ENCODE measurements around the gene CACNB1.

CACNB1 gene

DNA sequence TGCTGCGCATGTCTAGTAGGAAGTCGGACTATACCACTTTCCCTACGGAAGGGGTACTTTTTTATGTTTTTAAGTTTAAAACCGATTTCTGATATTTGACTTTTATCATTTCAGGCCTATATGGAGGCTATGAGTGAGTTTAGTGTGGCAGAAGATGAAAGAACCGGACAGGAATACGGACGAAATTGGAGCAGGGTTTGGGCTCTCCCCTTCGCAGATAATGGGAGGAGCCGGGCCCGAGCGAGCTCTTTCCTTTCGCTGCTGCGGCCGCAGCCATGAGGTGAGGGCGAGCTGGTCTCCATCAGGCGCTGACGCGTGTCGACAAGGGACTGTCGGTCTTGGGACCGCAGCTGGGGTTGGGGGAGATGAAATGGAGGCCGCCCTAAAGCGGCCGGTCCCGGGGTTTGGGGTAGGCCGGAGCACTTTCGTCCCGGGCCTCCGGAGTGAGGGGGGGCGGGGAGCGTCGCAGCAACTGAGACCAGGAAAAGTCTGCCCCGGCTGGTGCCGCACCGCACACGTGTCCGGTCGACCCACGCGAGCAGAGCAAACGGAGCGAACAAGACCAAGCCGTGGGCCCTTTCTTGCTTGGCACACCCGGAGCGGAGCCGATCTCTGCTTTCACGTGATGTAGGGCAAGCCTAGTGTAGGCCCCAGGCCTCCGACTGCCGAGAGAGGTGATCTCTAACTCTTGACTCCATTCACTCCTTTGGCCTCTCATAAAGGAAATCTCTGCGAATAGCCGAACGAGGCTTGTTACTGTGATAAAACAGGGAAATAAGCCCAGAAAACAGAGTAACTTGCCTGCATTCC, 2.8 kb upstream of the CACNB1 start, which contains the start of gene RPL19:
RPL19 (plus strand) TSS at position 214 of the 810 bp plus-strand sequence; CDS start at position 276, 62 bp downstream.
- DNase-seq, result peak; percentile 79

DNA sequence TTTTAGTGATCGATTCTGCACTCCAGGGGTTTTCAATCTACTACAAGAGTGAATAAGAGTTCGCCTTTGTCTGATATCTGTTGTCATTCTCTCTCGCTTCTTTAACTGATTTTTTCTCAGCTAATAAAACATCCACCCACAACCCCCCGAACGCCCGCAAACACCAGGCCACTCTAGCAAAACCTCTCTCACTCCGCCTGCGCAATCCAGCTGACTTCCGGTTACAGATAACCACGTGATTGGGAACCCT, 2.3 kb upstream of the CACNB1 start:
- peak; percentile 83 for DNase-seq

DNA sequence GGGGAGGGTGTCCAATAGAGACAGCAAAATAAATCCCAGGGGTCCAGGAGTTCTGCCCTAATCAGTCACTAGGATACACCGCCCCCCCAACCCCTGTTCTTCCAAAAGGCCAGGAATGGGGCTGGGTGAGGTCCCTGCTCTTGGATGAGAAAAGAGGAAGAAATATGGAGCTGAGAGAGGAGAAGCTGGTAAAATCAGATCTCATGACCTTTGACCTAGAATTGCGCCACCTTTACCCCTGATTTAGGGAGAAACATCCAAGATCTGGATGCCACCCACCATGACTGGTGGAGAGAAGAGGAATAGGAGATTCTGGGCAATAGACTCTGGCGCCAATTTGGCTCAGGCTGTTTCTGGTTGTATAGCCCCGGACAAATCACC, 707 bp upstream of the CACNB1 start:
- DNase-seq, result no peak

DNA sequence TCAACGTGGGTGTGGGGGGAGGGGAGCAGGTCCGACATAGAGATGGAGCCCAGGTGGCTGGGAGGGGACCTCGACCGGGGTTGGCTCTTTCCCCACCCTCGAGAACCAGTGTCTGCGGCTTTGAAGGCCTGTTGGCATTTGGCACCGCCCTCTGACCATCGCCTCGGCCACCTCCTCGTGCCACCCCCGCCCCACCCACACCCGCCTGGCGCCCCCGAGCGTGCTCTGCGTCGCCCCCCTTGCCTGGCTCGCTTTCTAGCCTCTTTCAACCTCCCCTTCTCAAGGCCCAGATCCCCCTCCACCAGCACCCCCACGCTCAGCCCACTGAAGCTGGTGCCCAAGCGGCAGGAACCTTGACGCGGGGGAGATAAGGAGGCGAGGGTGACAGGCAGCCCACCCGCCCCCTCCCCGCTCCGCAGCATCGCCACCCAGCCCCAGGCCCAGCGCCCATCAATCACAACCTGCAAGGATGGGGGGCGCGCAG, 619 bp downstream of the CACNB1 start:
- peak; percentile 30 for DNase-seq

DNA sequence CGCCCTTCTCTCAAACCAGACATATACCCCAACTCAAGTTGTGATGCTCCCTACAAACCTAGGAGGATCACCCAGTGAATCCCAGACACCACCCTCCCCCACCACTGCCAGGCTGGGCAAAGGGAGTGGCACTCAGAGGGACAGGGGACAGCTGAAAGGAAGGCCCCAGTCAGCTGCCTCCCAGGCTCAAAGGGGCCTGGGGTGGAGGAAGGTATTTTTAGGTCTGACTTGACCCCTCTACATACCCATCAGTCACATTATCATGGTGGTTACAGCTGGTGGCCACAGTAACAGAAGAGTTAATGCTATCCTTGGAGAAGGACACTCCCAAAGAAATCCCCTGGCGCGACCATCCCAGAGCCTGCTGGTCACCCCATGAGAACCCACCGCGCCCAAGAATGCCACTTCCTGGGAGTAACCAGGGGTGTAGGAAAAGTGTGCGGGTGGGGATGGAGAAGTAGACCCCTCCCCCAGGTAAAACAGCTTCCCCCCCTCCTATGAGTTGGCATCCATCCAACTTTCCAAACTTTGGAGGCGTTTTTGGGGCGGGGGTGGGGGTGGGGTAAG, 1.1 kb downstream of the CACNB1 start:
- no peak for DNase-seq

DNA sequence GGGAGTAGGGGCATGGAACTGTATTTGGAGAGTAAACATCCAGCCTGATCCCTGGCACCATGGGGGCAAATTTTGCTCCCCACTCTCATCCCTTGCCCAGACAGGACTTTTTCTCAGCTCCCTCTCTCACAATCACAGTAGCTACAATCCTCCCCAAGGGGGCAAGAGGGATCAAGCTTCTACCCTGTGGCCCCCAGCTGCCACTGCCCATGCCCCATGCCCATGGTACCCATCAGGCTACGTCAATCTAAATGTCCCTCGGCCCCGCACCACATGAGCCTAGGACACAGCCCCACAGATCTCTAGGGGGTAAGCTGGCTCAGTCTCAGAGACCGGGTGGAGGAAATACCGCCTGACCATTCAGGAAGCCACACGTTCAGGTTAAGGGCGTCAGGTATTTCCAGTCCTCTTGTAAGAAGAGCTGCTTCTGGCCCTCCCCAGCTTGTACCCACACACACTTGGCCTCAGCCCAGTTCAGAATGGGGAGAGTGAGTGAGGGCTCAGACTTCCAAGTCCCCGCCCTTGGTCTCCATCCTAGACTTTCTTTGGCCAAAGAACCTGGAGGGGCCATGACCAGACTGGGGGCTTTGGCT, 1.8 kb downstream of the CACNB1 start:
- DNase-seq, result no peak

GRCh38 chr17:39194985-39195524, 2.4 kb downstream of the CACNB1 start:
- DNase-seq, result no peak

DNA sequence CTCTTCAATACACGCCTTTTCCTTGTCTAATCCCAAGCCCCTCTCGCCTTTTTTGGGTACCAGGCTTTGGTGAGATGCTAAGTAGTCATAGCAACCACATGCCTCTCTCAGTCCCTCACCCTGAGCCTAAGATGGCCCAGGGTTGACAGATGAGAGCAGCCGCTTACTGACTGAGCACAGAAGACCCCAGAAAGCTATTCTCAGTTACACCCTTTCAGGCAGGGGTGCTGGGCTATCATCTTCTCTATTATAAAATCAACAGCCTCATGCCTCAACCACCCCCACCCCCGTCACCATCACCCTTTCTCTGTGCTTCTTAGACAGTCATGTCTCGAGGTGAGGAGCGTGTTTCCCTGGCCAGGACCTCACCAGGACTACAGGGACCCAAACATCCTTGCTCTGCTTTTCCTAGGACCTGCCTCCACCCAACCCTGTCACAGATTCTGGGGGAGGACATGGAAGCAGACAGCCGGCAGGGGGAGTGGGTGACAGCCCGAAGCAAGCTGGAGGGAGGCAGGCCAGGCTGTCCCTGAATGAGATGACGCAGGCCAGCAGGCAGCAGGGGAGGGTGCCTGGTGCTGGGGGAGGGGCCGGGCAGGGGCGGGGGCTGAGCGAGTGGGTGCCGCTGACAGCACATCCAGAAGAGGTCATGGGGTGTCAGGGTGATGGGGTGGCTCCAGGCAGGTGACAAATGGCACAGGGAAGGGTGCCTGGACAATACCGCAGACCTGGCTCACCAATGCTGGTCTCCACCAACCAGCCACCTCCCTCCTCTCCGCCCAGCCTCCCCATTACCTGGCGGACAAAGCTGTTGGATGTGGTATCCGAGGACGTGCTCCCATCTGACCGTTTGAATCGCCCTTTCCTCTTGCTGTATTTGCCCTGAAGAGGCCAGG, 3.1 kb downstream of the CACNB1 start:
- DNase-seq, result no peak

GRCh38 chr17:39193346-39193745, 4.1 kb downstream of the CACNB1 start:
- no peak for DNase-seq

DNA sequence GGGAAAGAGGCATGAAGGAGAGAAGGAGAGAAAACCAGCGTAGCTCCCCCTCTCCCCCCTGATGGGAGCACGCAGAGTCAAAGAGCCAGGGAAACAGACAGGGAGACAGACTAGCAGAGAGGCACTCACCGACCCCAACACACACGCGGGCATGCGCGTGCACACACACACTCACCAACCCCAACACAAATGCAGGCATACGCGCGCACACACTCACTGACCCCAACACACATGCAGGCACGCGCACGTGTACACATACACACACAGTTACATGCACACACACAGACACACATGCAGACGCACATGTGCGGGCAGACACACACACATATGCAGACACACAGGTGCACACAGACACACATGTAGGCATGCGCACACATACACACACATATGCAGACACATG, 4.6 kb downstream of the CACNB1 start:
- no peak for DNase-seq

- DNase-seq, result no peak
These were observed 5.5 kb downstream of the CACNB1 start for GRCh38 chr17:39191750-39192510.

- no peak for DNase-seq
These were observed 10.2 kb downstream of the CACNB1 start for GRCh38 chr17:39187152-39187830.

- DNase-seq, result no peak
These were observed 10.9 kb downstream of the CACNB1 start for GRCh38 chr17:39186481-39187002.

DNA sequence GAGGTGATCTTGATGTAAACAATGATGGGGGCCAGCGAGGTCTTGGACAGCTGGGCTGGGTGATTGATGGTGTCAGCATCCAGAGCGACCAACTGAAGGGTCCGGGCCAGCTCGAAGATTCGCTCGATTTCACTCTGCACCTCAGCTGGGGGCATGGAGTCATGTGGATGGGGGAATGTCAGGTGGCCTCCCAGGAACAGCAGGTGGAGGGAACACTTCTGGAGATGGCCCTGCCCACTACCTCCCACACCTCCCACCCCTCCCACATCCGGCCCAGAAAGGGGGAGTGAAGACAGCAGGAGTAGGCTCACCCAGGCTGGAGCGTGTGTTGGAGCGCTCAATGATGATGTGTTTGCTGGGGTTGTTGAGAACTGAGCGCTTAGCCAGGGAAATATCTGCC, 13.7 kb downstream of the CACNB1 start:
- no peak for DNase-seq

GRCh38 chr17:39183045-39183444, 14.4 kb downstream of the CACNB1 start:
- no peak for DNase-seq

- no peak for DNase-seq
These were observed 16.2 kb downstream of the CACNB1 start for GRCh38 chr17:39181303-39181702.

DNA sequence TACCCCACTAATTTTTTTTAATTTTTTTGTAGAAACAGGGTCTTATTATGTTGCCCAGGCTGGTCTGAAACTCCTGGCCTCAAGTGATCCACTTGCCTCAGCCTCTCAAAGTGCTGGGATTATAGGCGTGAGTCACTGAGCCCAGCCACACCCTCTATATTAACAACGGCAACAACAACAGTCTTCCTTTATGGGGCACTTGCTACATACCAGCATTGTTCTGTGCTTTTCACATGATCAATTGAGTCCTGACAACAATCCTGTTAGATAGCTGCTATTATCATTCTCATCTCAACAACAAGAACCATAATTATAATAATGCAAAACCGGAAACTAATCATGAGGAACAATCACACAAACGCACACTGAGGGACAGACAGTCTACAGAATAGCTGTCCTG, 18.9 kb downstream of the CACNB1 start:
- no peak for DNase-seq

DNA sequence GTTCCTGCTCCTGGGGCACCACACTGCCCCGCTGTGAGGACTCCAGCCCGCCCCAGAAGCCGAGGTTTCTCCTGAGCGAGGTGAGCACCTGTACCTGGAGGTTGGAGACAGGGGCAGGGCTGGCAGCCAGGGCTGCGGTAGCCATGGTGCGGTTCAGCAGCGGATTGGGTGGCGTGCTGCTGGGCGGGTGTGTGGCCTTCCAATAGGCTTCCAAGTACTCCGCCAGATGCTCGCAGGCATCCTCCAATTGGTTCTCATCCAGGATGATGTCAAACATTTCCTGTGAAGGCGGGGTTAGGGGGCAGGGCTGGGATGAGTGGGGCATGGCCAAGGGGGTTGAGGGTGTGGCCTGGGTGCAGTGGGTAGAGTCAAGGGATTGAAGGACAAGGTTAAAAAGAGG, 20.2 kb downstream of the CACNB1 start:
- no peak for DNase-seq

DNA sequence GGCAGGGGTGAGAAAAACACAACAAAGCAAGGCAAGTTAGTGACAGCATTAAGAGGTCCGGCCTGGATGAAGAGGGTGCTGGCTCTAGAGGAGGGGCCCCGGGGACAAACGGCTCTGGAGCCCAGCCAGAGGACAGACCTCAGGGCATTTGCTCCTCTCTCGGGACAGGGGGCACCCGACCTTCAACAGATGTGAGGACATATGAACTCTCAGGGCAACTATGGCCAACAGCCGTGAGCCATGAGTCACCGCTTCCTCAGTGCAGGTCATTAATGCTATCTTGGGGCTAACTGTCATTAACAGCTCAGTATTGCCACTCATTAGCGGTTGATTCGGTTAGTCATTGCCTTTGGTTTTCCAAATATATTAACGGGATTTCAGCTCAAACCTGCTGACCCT, 21.8 kb downstream of the CACNB1 start:
- DNase-seq, result no peak

DNA sequence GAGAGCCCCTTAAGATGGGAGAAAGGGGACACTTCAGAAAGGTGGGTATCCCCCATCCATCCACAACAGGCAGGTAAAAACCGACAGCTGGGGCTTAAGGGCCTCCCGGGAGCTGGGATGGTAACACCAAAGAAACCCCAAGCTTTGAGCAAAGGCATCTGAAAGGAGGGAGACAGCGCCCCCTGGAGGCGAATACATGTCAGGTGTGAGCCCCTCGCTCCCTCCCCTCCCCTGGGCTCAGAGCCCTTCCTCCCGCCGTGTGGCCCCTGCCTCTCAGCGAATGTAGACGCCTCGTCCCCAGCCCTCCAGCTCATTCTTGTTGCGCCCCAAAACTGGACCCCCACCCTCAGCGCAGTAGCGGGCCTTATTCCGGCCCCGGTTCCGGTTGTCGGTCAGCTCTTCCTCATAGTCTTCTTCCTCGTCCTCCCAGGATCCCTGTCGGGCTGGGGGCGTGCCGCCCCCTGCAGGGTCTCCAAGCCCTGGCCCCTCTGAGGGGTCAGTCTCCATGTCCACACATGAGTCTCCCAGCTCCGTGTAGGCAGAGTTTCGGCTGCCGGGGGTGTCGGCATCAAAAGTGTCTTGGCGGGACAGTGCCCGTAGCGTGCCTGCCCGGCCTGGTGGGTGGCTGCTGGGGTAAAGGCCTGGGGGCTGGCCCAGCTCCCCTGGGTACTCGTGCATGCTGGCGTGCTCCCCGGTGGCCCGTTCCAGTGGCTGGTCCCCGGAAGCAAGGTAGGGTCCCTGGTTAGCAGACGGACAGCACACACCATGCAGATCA, 22.4 kb downstream of the CACNB1 start:
- DNase-seq, result peak; percentile 78
